ENCODE results near the gene MYNN.
A peak's percentile ranks its signal among the peaks of the same experiment; 100 is the strongest.

The MYNN gene

GRCh38 chr3:169777822-169778221, 4.6 kb downstream of the MYNN start:
- DNase-seq (ENCODE audit: low read depth in 3 of 3): no peak

GRCh38 chr3:169780742-169781141, 7.5 kb downstream of the MYNN start:
- DNase-seq (ENCODE audit: low read depth in 3 of 3): no peak

DNA sequence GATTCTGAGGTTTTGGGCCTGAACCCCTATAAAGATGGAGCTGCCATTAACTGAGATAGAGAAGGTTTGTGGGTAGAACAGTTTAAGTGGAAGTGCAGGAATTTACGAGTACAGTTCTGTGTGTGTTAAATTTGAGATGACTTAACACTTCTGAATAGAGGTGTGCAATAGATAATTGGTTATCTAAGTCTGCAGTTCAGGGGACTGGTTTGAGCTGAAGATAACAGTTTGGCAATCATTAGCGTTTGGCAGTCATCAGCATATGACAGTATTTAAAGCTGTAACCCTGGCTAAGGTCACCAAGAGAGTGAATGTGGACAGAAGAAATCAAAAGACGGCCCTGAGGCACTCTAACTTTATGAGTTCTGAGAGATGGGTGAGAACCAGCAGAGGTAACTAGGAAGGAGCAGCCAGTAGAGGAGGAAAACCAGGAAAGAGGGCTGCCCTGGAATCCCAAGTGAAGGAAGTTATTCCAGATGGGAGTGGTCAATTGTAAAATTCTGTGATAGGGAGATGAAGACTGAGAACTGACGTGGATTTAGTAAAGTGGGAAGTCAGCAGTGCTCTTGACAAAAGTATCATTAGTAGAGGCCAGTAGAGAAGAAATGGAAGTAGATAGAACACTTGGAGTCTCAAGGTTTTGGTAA, 8.1 kb downstream of the MYNN start:
- DNase-seq (ENCODE audit: low read depth in 3 of 3): no peak

DNA sequence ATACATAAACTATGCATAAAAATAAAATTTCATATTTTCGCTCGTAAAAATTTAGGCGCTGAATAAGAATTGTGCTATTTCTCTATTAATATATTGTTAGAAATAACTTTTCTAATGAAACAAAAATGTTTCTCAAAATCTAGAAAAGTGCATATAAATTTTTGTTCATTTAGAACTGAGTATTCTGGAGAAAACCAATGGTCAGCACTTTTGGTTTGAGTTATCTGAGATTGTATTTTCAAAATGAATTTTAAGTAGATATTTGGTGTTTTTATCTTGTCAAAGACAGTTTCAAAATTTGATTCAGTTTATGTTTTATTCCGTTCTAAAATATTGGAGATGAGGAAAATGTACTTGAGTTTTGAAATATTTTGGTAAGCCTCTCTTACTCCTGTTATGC, 13.9 kb downstream of the MYNN start:
- no peak for DNase-seq (ENCODE audit: low read depth in 3 of 3)

GRCh38 chr3:169787791-169788190, 14.6 kb downstream of the MYNN start:
- no peak for DNase-seq (ENCODE audit: low read depth in 3 of 3)

DNA sequence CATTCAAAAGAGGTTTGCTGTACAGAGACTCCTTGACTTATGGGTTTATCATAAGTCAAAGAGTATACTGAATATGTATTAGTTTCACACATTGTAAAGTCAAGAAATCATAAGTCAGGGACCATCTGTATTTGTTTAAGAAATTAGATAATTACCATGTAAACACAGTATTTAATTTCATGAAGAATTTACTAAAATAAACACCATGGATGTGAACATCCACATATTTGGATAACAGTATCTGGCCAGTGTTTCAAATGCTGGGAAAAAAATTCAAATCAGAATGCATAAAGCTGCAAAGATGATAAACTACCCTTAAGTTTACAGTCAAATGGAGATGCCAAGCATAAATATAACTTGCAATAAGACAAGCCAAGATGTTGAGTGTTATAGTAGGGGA, 17.0 kb downstream of the MYNN start:
- no peak for DNase-seq (ENCODE audit: low read depth in 3 of 3)

GRCh38 chr3:169790687-169791429, 17.7 kb downstream of the MYNN start:
- no peak for DNase-seq (ENCODE audit: low read depth in 3 of 3)

DNA sequence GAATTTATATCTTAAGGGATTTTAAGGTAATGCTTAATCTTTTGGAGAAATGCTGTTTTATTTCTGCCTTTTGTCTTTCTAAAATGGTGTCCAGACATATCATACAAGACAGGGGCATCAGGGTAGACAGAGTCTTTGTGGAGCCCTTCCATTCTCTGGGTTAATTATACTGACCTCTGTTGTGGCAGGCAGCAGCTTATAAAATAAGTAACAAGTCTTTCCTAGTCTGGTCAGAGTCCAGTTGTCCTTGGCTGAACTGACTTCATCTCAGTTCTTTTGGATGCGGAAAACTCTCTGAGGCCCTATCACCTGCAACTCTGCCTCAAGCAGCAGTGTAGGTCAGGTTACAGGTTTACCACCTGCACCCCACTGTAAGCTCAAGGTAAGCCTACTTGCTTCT, 19.2 kb downstream of the MYNN start:
- no peak for DNase-seq (ENCODE audit: low read depth in 3 of 3)

GRCh38 chr3:169804681-169805080, 31.5 kb downstream of the MYNN start:
- DNase-seq (ENCODE audit: low read depth in 3 of 3): no peak

- DNase-seq (ENCODE audit: low read depth in 3 of 3): no peak
Observed at GRCh38 chr3:169809230-169809795, 36.1 kb downstream of the MYNN start.

DNA sequence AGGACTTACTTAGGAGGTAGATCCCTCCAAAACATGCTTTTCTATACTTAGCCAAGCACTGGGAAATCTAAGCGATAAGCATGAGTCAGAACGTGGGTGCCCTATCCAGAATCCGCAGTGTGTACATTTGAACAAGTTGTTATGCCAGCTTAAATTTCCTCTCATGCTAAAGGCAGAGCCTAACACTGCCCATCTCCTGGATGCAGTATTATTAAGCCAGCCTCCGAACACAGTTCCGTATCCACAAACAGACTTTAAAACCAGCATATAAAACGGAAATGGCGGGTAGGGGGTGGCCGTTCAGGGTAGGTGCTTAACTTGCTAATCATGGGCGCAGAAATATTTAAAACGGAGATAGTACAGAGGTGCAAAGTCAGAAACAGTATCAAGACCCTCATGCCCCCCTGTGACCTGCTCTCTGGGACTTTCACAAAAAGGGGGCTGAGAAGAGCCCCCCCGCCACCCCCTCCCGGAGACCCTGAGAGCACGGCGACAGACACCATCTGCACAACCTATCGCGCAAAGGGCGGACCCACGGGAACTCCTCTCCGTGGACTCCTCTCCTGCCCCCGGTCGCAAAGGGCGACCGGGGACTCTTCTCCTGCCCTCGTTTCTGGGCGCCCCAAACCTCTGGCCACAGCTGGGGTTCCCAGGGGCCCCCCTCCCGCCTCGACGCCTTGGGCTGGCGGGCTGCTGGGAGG, 38.6 kb downstream of the MYNN start:
- no peak for DNase-seq (ENCODE audit: low read depth in 3 of 3)

- peak; percentile 34 to 75 (median 42) for DNase-seq (ENCODE audit: low read depth in 3 of 3)
Observed at GRCh38 chr3:169812332-169813235, 39.4 kb downstream of the MYNN start, which contains the start of the genes LRRC34 and LRRIQ4. LRRC34 (minus strand) TSS chr3:169812904; CDS start chr3:169812548, 356 bp downstream. LRRIQ4 (plus strand) TSS chr3:169812870; CDS start chr3:169821922, 9,052 bp downstream.

DNA sequence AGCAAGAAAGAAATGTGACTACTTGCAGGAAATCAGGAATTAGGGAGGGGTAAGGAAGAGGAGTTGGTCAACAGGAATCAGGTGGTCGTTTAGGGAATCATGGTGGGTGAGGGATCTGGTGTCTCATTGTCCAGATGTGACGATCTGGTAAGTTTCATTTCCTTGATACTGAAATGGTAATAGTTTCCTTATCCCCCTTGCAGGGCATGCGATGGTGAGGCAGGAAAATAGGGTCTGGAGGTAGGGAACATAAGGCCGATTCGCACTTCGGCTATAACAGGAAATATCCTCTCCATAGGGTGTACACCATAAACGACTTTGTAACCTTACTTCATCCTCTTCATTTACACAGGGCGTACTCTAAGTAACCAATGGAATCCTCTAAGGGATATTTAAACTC, 40.1 kb downstream of the MYNN start:
- no peak for DNase-seq (ENCODE audit: low read depth in 3 of 3)

DNA sequence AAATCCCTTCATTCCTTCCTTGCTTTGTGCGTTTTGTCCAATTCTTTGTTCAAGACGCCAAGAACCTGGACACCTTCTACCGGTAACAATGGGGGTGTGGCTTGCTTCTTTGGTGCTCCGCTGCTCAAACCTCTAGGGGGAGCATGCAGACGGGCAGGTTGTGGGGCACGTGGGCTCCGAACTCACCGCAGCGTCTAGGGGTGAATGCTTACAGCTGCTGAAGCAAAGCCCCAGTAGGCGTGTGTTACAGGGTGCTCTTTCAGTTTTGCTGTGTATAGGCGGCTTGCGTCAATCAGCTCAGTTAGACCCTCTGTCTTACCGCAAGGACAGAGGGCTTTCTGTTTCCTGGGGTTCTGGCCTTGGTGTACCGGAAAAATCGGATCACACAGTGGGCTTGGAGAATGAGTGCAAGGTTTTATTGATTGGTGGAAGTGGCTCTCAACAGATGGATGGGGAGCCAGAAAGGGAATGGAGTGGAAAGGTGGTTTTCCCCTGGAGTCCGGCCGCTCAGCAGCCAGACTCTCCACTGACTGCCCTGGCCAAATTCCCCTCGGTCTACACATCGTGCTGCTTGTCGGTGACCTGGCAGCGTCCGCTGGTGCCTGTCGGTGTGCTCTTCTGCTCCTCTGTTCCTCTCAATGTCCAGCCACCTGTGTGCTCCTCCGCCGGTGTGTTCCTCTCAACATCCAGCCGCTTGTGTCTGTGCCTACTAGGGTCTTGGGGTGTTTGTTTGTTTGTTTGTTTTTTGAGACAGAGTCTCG, 40.7 kb downstream of the MYNN start:
- peak; percentile 45 to 70 (median 45) for DNase-seq (ENCODE audit: low read depth in 3 of 3)

DNA sequence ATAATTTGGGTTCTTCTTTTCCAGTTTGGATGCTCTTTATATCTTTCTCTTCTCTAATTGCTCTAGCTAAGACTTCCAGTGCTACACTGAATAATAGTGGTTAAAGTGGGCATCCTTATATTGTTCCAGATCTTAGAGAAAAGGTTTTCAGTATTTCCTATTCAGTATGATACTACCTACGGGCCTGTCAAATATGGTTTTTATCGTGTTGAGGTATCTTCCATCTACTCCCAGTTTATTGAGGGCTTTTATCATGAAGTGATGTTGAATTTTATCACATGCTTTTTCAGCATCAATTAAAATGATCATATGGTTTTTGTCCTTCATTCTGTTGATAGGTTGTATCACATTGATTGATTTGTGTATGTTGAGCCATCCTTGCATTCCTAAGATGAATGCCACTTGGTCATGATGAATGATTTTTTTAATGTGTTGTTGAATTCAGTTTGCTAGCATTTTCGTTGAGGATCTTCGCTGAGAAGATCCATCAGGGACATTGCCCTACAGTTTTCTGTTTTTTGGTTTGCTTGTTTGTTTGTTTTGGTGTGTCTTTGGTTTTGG, 42.5 kb downstream of the MYNN start:
- no peak for DNase-seq (ENCODE audit: low read depth in 3 of 3)

DNA sequence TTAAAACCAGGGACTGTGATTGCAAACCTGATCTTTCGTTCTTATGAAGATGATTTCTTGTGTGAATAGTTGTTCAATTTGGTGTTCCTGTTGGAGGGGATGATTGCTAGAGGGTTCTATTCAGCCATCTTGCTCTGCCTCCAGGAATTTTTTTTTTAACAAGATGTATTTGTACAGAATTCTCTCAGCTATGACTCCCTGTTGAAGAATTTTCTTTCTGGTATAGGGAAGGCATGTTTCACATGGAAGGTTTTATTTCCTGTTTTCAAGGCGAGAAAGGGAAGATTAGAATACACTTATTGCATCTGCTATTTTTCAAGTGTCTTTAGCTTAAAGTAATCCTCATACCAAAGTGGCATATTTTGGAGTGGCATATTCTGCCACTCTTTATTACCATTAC, 45.1 kb downstream of the MYNN start:
- no peak for DNase-seq (ENCODE audit: low read depth in 3 of 3)

DNA sequence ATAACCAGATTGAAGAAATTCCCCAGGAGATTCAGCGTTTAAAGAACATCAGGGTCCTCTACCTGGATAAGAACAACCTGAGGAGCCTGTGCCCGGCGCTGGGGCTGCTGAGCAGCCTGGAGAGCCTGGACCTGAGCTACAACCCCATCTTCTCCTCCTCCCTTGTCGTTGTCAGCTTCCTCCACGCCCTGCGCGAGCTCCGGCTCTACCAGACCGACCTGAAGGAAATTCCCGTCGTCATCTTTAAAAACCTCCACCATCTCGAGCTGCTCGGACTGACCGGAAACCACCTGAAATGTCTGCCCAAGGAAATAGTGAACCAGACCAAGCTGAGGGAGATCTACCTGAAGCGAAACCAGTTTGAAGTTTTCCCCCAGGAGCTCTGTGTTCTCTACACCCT, 48.9 kb downstream of the MYNN start:
- DNase-seq (ENCODE audit: low read depth in 3 of 3): no peak

GRCh38 chr3:169822540-169822939, 49.3 kb downstream of the MYNN start:
- DNase-seq (ENCODE audit: low read depth in 3 of 3): no peak

GRCh38 chr3:169822983-169823382, 49.8 kb downstream of the MYNN start:
- DNase-seq (ENCODE audit: low read depth in 3 of 3): no peak

DNA sequence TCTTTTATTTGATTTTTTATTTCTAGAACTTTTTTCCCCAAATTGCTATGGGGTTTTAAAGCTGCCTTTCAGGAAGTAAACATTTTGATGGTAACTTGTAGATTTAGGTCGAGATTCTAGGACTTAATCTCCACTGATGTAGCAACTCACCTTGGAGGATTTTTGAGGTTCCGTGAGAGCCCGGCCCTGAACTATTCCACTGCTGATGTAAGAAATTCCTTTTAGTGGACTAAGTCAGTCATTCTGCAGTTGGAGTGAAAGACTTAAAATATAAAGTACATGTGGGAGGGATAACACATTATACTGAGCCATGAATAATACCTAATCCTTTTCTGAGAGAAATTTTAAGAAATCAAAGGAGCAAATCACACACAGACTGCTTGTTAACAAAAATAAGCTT, 52.1 kb downstream of the MYNN start:
- no peak for DNase-seq (ENCODE audit: low read depth in 3 of 3)

Measured in stimulated activated CD4-positive, alpha-beta T cell treated with anti-CD3 and anti-CD28 coated beads, TNF-alpha, amount 100 ng/mL, for 24 hours (primary cell).